ENCODE results near the gene EXOC6.

DNA sequence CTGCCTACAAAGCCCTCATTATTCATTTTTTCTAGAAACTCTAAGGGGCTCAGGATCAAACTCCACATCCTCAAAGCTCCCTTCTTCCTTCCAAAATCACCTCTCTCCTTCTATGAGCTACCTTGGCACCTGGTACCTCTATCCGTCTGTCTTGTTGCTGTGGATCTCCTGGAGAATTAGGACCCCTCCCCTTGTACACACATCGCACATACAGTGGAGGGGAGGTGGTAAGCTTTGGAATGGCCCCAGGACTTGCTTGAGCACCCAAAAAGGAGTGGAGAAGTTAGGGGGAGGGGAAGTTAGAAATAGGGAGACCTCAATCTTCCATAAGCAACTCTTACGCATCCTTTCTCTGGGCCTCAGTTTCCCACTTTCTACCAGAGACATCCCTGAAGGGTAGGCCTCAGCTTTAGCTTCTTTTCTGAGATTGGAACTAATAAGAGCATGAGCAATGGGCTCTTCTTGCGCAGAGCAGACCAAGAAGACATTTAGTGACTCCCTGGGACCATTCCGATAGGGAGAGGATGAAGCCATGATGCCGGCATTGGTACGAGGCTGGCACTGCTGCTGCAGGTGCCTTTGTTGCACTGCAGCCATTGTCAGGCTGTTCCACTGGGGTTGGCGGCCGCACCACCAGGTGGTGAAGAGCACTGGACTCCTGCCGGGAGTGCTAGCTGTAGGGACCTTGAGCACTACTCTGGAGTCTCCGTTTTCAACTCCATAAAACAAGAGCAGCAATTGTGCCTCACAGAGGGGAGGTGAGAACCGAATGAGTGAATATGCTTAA lies 216.7 kb downstream of the EXOC6 start:
- TF ChIP-seq CTCF (IDR thresholded peaks at IDR 0.05) (no peak), ZFX (IDR thresholded peaks at IDR 0.05; ENCODE audit: borderline replicate concordance) (no peak)

All from 22Rv1 (cell line).